ENCODE measurements around the gene C5. TPM values are rescaled to one million over a fixed set of nuclear protein-coding genes. Genes with fewer than 3 reads are reported as not detected.

Gene C5
- total RNA-seq, 1 donor from 2014 or later = 5.5 TPM

DNA sequence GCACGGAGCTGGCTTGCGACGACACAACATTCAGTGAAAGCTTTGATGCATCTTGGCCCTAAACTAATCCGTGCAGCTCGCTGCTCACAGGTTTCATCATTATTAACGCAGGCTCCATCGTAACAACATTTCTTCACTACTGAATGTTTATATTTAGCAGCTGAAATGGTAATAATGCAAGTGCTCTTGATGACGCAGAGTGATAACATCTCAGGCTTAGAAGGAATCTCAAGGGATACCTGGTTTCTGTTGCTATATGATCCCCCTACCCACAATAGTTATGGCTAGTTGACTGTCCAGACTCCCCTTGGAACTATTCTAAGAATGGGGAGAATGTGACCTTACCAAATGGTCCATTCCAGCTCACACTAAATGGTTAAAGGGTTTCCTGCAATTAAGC, 36.2 kb downstream of the C5 start:
- H2AFZ ChIP-seq (replicated peaks) = no peak overlapping the region
- no peaks in the 10 kb centered on the region for H3K79me2 ChIP-seq (ENCODE audit: low read depth)
- no peaks in the 10 kb centered on the region for H3K27me3 Mint-ChIP-seq (ENCODE audit: insufficient read depth, low read depth)
- H3K36me3 Mint-ChIP-seq = peaks cover 5% of the 10 kb centered on the region
- H3K9me3 Mint-ChIP-seq = no peaks in the 10 kb centered on the region
- H3K4me3 ChIP-seq = no peak overlapping the region
- H3K4me3 Mint-ChIP-seq = no peak overlapping the region
- no peaks in the 10 kb centered on the region for H4K20me1 ChIP-seq (ENCODE audit: low read depth)
- no peak for DNase-seq (ENCODE audit: low spot score)
- no peaks in the 10 kb centered on the region for H3F3A ChIP-seq (ENCODE audit: low read depth)
- no peak overlapping the region for H3K27ac ChIP-seq
- H3K9me3 ChIP-seq (ENCODE audit: low read depth) = no peaks in the 10 kb centered on the region
- H3K4me1 ChIP-seq = no peaks in the 10 kb centered on the region
- TF ChIP-seq CTCF (IDR thresholded peaks at IDR 0.05) = no peak
- TF ChIP-seq EZH2 (IDR thresholded peaks at IDR 0.05) = no peak
- TF ChIP-seq EZH2phosphoT487 (IDR thresholded peaks at IDR 0.05) = no peak
- no peaks in the 10 kb centered on the region for H3K4me1 Mint-ChIP-seq
- H3K36me3 ChIP-seq = no peaks in the 10 kb centered on the region
- no peaks in the 10 kb centered on the region for H3K27me3 ChIP-seq
- no peak overlapping the region for H3K9ac ChIP-seq
- no peak overlapping the region for H3K27ac Mint-ChIP-seq
- H3K4me2 ChIP-seq = no peak overlapping the region

GRCh38 chr9:121009650-121010049, 40.4 kb downstream of the C5 start:
- H3K9me3 Mint-ChIP-seq = no peaks in the 10 kb centered on the region
- H3K27me3 Mint-ChIP-seq (ENCODE audit: insufficient read depth, low read depth) = no peaks in the 10 kb centered on the region
- Histone ChIP-seq H3K4me1 (no peaks in the 10 kb centered on the region), H3K27ac (no peak overlapping the region), H3K36me3 (no peaks in the 10 kb centered on the region), H2AFZ (replicated peaks) (no peak overlapping the region), H3K9me3 (ENCODE audit: low read depth) (no peaks in the 10 kb centered on the region), H4K20me1 (ENCODE audit: low read depth) (no peaks in the 10 kb centered on the region), H3F3A (ENCODE audit: low read depth) (no peaks in the 10 kb centered on the region), H3K27me3 (no peaks in the 10 kb centered on the region), H3K4me3 (no peak overlapping the region), H3K9ac (no peak overlapping the region), H3K79me2 (ENCODE audit: low read depth) (no peaks in the 10 kb centered on the region), H3K4me2 (no peak overlapping the region)
- no peak for DNase-seq (ENCODE audit: low spot score)
- no peaks in the 10 kb centered on the region for H3K4me1 Mint-ChIP-seq
- no peak for TF ChIP-seq CTCF (IDR thresholded peaks at IDR 0.05)
- no peak for TF ChIP-seq EZH2 (IDR thresholded peaks at IDR 0.05)
- no peaks in the 10 kb centered on the region for H3K36me3 Mint-ChIP-seq
- H3K4me3 Mint-ChIP-seq = no peak overlapping the region
- H3K27ac Mint-ChIP-seq = no peak overlapping the region

DNA sequence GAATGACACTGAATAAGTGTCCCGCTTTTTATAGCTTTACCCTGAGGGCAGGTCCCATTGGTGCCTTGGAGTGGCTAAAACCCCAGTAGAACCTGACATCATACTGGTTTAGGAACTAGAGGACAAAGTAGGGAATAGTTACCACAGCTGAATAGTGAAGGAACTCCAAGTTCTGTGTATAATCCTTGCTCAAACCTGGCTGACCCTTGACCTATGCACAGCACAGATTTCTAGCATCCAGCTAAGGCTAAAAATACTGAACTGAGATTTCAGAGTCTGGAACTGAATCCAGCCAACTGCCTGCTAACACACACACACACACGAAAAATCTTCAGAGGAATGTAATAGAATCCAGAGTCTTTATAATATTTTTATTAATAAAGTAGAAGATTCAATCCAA, 50.8 kb downstream of the C5 start:
- Mint-ChIP-seq H3K9me3 (no peaks in the 10 kb centered on the region), H3K36me3 (peaks cover 2% of the 10 kb centered on the region), H3K4me1 (no peaks in the 10 kb centered on the region), H3K4me3 (no peak overlapping the region), H3K27ac (no peak overlapping the region), H3K27me3 (ENCODE audit: insufficient read depth, low read depth) (no peaks in the 10 kb centered on the region)
- Histone ChIP-seq H3K79me2 (ENCODE audit: low read depth) (no peaks in the 10 kb centered on the region), H4K20me1 (ENCODE audit: low read depth) (no peaks in the 10 kb centered on the region), H3K27me3 (no peaks in the 10 kb centered on the region), H3K9ac (no peak overlapping the region), H3F3A (ENCODE audit: low read depth) (no peaks in the 10 kb centered on the region), H3K9me3 (ENCODE audit: low read depth) (no peaks in the 10 kb centered on the region), H3K4me2 (no peak overlapping the region), H3K27ac (no peak overlapping the region), H2AFZ (replicated peaks) (no peak overlapping the region), H3K4me1 (no peaks in the 10 kb centered on the region), H3K36me3 (no peaks in the 10 kb centered on the region), H3K4me3 (no peak overlapping the region)
- TF ChIP-seq EZH2 (IDR thresholded peaks at IDR 0.05) = no peak
- no peak for TF ChIP-seq EZH2phosphoT487 (IDR thresholded peaks at IDR 0.05)
- no peak for TF ChIP-seq CTCF (IDR thresholded peaks at IDR 0.05)
- no peak for DNase-seq (ENCODE audit: low spot score)

DNA sequence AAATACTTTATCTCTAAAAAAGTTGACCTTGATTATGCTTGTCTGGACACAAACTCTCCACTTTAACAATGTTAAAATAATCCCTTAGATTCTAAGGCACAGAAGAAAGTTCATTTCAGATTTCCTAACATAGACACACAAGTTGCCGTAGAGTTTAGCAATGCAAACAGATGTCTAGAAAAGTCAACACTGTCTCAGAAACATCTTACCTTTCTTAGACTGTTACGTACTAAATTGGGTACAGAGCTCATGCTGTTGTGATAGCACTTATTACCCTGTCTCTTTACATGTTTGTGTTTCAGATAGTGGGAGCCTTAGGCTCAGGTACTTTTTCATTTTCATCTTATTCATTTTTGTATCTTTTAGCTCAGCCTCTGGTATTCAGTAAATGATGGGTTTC, 52.0 kb downstream of the C5 start:
- Histone ChIP-seq H3K27me3 (no peaks in the 10 kb centered on the region), H4K20me1 (ENCODE audit: low read depth) (no peaks in the 10 kb centered on the region), H3K36me3 (no peaks in the 10 kb centered on the region), H2AFZ (replicated peaks) (no peak overlapping the region), H3K4me1 (no peaks in the 10 kb centered on the region), H3F3A (ENCODE audit: low read depth) (no peaks in the 10 kb centered on the region), H3K79me2 (ENCODE audit: low read depth) (no peaks in the 10 kb centered on the region), H3K9ac (no peak overlapping the region), H3K9me3 (ENCODE audit: low read depth) (no peaks in the 10 kb centered on the region), H3K27ac (no peak overlapping the region), H3K4me2 (no peak overlapping the region), H3K4me3 (no peak overlapping the region)
- H3K9me3 Mint-ChIP-seq = no peaks in the 10 kb centered on the region
- H3K36me3 Mint-ChIP-seq = peaks cover 2% of the 10 kb centered on the region
- H3K4me1 Mint-ChIP-seq = no peaks in the 10 kb centered on the region
- H3K27ac Mint-ChIP-seq = no peak overlapping the region
- DNase-seq (ENCODE audit: low spot score) = no peak
- no peaks in the 10 kb centered on the region for H3K27me3 Mint-ChIP-seq (ENCODE audit: insufficient read depth, low read depth)
- TF ChIP-seq EZH2 (IDR thresholded peaks at IDR 0.05) (no peak), EZH2phosphoT487 (IDR thresholded peaks at IDR 0.05) (no peak), CTCF (IDR thresholded peaks at IDR 0.05) (no peak)
- no peak overlapping the region for H3K4me3 Mint-ChIP-seq
